Measurements from ENCODE around the gene ARHGAP8. TPM values are rescaled to one million over a fixed set of nuclear protein-coding genes. Genes with fewer than 3 reads are reported as not detected.

The ARHGAP8 gene
- total and polyA plus RNA-seq, 12 donors, result 0.17 to 0.53 (median 0.33) TPM; not detected in 5

DNA sequence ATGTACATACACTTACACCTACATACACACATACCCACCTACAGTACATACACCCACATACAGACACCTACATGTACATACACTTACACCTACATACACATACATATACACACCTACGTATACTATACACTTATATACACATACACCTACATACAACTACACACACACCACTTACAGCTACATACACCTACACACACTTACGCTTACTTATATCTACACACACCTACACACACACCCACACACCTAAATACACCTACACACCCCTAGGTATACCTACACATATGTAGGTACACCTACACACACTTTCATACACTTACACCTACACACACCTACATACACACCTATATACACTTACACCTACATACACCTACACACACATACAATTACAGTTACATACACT, 61.0 kb downstream of the ARHGAP8 start:
- peaks cover 0 to 8% (median 0%) of the 10 kb centered on the region in 7 donors for H3K27me3 ChIP-seq
- WGBS, 2 donors, result 98 to 99% methylated on average over 2 of the region's 2 CpGs

GRCh38 chr22:44814266-44815098, 62.1 kb downstream of the ARHGAP8 start:
- DNase-seq, result no peak
- H3K4me3 ChIP-seq, result no peak overlapping the region
- TF ChIP-seq, protein P1, sequence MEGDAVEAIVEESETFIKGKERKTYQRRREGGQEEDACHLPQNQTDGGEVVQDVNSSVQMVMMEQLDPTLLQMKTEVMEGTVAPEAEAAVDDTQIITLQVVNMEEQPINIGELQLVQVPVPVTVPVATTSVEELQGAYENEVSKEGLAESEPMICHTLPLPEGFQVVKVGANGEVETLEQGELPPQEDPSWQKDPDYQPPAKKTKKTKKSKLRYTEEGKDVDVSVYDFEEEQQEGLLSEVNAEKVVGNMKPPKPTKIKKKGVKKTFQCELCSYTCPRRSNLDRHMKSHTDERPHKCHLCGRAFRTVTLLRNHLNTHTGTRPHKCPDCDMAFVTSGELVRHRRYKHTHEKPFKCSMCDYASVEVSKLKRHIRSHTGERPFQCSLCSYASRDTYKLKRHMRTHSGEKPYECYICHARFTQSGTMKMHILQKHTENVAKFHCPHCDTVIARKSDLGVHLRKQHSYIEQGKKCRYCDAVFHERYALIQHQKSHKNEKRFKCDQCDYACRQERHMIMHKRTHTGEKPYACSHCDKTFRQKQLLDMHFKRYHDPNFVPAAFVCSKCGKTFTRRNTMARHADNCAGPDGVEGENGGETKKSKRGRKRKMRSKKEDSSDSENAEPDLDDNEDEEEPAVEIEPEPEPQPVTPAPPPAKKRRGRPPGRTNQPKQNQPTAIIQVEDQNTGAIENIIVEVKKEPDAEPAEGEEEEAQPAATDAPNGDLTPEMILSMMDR (IDR thresholded peaks at IDR 0.05), result no peak
- H3K27me3 ChIP-seq, result peaks cover 0 to 8% (median 0%) of the 10 kb centered on the region in 7 donors
- no peaks in the 10 kb centered on the region for H3K36me3 ChIP-seq
- no peaks in the 10 kb centered on the region for H3K4me1 ChIP-seq
- 89 to 91% methylated on average over 25 of the region's 25 CpGs for WGBS, 2 donors
- no peak overlapping the region for H3K27ac ChIP-seq
- intact Hi-C loops (cut with DNase I), result no loop called here
- peaks cover 0 to 15% (median 0%) of the 10 kb centered on the region in 11 donors for H3K9me3 ChIP-seq
- ATAC-seq, result peak in 1 of 8 donors; percentile 27

More for the DNA sequence above, 61.0 kb downstream of the ARHGAP8 start:
- Histone ChIP-seq H3K4me3 (no peak overlapping the region), H3K36me3 (no peaks in the 10 kb centered on the region), H3K9me3 (peaks cover 0 to 15% (median 0%) of the 10 kb centered on the region in 11 donors), H3K4me1 (no peaks in the 10 kb centered on the region), H3K27ac (no peak overlapping the region)
- ATAC-seq (no peak), DNase-seq (no peak)
- TF ChIP-seq, protein P1 (IDR thresholded peaks at IDR 0.05), result no peak
- intact Hi-C loops (cut with DNase I), result no loop called here

DNA sequence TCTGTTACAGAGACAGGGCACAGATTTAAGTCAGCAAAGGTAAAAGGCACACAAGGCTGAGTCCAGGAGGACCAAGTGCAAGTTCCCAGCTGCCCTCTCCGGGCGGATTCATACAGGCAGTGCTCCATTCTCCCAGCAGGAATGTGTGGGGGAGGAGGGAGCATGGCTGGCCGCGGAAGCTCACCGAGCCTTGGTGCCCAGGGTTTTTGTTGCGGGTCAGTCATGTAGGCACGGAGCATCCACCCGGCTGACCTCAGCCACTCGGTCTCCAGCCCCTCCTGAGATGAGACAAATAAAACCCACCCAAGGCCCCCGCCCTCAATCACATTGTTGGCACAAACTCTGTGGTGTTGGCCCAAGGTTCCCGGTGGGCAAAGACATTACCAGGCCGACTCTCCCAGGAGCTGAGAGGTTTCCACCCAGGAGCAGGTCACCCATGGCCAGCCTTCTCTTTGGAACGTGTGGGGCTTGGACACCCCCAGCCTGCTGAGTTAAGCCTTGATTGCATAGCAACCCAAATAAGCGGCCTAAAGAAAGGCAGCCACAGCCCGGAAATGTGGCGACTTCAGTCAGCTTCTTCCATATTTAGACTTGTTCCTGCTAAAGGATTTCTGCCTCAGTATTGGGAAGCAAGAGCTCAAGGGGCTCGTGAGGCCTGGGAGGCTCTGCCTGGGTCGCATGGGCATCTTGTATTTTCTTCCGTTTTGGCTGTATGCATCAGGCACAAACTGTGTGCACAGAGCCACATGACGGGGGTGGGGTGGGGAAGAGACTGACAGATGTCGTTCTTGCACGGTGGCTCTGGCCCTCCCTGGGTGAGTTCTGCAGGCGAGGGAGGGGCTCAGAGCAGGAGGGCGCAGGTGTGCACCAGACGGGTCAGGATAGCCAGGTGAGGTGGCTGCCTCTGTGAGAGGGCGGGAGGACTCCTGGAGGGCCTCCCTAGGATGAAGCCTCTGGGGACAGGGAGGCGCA, 63.0 kb downstream of the ARHGAP8 start:
- Histone ChIP-seq H3K9me3 (peaks cover 0 to 15% (median 0%) of the 10 kb centered on the region in 11 donors), H3K27me3 (peaks cover 0 to 16% (median 1%) of the 10 kb centered on the region in 7 donors), H3K4me1 (no peaks in the 10 kb centered on the region), H3K27ac (no peak overlapping the region), H3K4me3 (no peak overlapping the region), H3K36me3 (no peaks in the 10 kb centered on the region)
- no peak for DNase-seq
- TF ChIP-seq, protein P1 (IDR thresholded peaks at IDR 0.05), result no peak
- WGBS, 2 donors, result 70 to 74% methylated on average over 27 of the region's 27 CpGs
- ATAC-seq, result no peak
- intact Hi-C loops (cut with DNase I), result no loop called here

- H3K4me1 ChIP-seq, result peaks cover 0 to 4% (median 0%) of the 10 kb centered on the region in 9 donors
- peaks cover 0 to 15% (median 0%) of the 10 kb centered on the region in 11 donors for H3K9me3 ChIP-seq
- H3K36me3 ChIP-seq, result no peaks in the 10 kb centered on the region
- ATAC-seq, result no peak
- 69 to 73% methylated on average over 11 of the region's 11 CpGs for WGBS, 2 donors
- TF ChIP-seq, protein P1 (IDR thresholded peaks at IDR 0.05), result no peak
- H3K27me3 ChIP-seq, result peaks cover 0 to 16% (median 4%) of the 10 kb centered on the region in 7 donors
- no peak overlapping the region for H3K4me3 ChIP-seq
- no peak overlapping the region for H3K27ac ChIP-seq
- intact Hi-C loops (cut with DNase I), result no loop called here
- DNase-seq, result no peak
Observed at GRCh38 chr22:44816141-44816540, 63.8 kb downstream of the ARHGAP8 start.
